Heart left ventricle (tissue), 13 donors: ENCODE measurements around the gene ARHGAP15.

ENCODE experiments used
- CTCF ChIP-seq, 12 donors: fragments of 200-600 bp; sonication (generic) in 4 of 12; IDR thresholded peaks; one replicate each; pipeline versions ENCODE4 v1.5.0 to v1.8.0; 2018 to 2022; ENCODE audit warnings: antibody characterized with exemption in 12 of 12, mild to moderate bottlenecking in 5 of 12
- POLR2A ChIP-seq, 2 donors: fragments of 450-650 bp; IDR thresholded peaks; one replicate each; pipeline ENCODE4 v1.6.1; 2017; ENCODE audit warnings: antibody characterized with exemption in 2 of 2, mild to moderate bottlenecking in 2 of 2, moderate library complexity in 2 of 2
- donor health status: ischemic (EF 13 %, LVEDD 7.1; RV severe dilation, severe dysfunction).
- donor health status: DM: no; HTN: yes; CAD: no.
- donor health status: DM: no; HTN: no; CAD: no.
- donor health status: ischemic (EF 25% LVEDD 6.9; RV normal size, moderate dysfunction).
- donor health status: ischemic (EF 25% LVEDD 5.7; RV mildly dilated, moderate dysfunction).
- donor health status: ischemic (EF 35%, LVEDD 5.7; RV mildly dilated, moderate dysfunction).
- donor health status: nonischemic (EF 11% LVEDD 7.7; RV severe dilation, severe dysfunction).
- donor health status: DM: yes; HTN: yes; CAD: no.
- donor health status: PGD.
- donor health status: ischemic (EF 29% LVEDD 5.4; RV normal size, mild dysfunction).
- donor health status: nonischemic (EF 23%, LVEDD 6.1; RV moderate dilation, normal function).

GRCh38 chr2:143802871-143803650 is 673.8 kb downstream of the ARHGAP15 start:
- TF ChIP-seq CTCF (IDR thresholded peaks at IDR 0.05) (no peak), POLR2A (IDR thresholded peaks at IDR 0.05) (no peak)
